Smooth muscle cell (in vitro differentiated cells): Measurements from ENCODE around the gene ZDHHC19. TPM values are rescaled to one million over a fixed set of nuclear protein-coding genes. Genes with fewer than 3 reads are reported as not detected.
"Not testable (repeated sequence)": the region's sequence is repeated elsewhere in the genome, so short reads cannot be mapped to it uniquely, and the experiment has no call there.

Source experiments
- DNase-seq: peaks from one replicate; lab custom pipeline; 2025; ENCODE audit not compliant: unreplicated experiment; lab: John Stamatoyannopoulos, UW
- H2AFZ ChIP-seq: fragments of 200-600 bp; sonication (generic); 2 replicates; pipeline ENCODE4 v1.6.0; 2016; ENCODE audit warnings: antibody characterized with exemption, low read depth, mild to moderate bottlenecking
- H3F3A ChIP-seq: fragments of 200-600 bp; sonication (generic); 2 replicates; pipeline ENCODE4 v1.6.0; 2017; ENCODE audit warnings: antibody characterized with exemption, low read depth
- H3K27ac ChIP-seq: fragments of 200-600 bp; sonication (generic); 2 replicates; pipeline ENCODE4 v1.5.1; 2016; ENCODE audit warnings: low read depth, mild to moderate bottlenecking
- H3K27me3 ChIP-seq: fragments of 200-600 bp; sonication (generic); 2 replicates; pipeline ENCODE4 v1.6.1; 2016; ENCODE audit warnings: low read depth, mild to moderate bottlenecking
- H3K36me3 ChIP-seq: fragments of 200-600 bp; sonication (generic); 2 replicates; pipeline ENCODE4 v1.5.1; 2016; ENCODE audit warnings: low read depth
- H3K4me1 ChIP-seq: fragments of 200-600 bp; sonication (generic); 2 replicates; pipeline ENCODE4 v1.5.1; 2016; ENCODE audit warnings: low read depth
- H3K4me2 ChIP-seq: fragments of 200-600 bp; sonication (generic); 2 replicates; pipeline ENCODE4 v1.6.0; 2016; ENCODE audit warnings: mild to moderate bottlenecking
- H3K4me3 ChIP-seq: fragments of 200-600 bp; sonication (generic); 2 replicates; pipeline ENCODE4 v1.5.1; 2016; ENCODE audit warnings: mild to moderate bottlenecking
- H3K79me2 ChIP-seq: fragments of 200-600 bp; sonication (generic); 2 replicates; pipeline ENCODE4 v1.6.0; 2016; ENCODE audit warnings: low read depth, mild to moderate bottlenecking
- H3K9ac ChIP-seq: fragments of 200-600 bp; sonication (generic); 2 replicates; pipeline ENCODE4 v1.6.0; 2016; ENCODE audit warnings: low read depth
- H3K9me3 ChIP-seq: fragments of 200-600 bp; sonication (generic); replicated peaks from 2 replicates; pipeline ENCODE4 v1.5.1; 2016; ENCODE audit warnings: low read depth
- H4K20me1 ChIP-seq: fragments of 200-600 bp; sonication (generic); 2 replicates; pipeline ENCODE4 v1.6.0; 2016; ENCODE audit warnings: low read depth
- WGBS: methylation state at CpG from one replicate; pipeline ENCODE4 v1.1.7; 2016; ENCODE audit warnings: low lambda C conversion rate; 5-methylcytosine and 5-hydroxymethylcytosine counted together
- polyA plus RNA-seq: library from polyadenylated mRNA; unstranded; fragments of >200 nt; fragmentation: Nextera tagmentation; extraction: Ambion mirVana; gene quantifications from 2 replicates; pipeline ENCODE4 v1.2.1, GENCODE V29; 2016
- total RNA-seq: library from RNA; depleted of rRNA; stranded (reverse); fragments of >200 nt; gene quantifications from 2 replicates; pipeline ENCODE4 v1.2.3, GENCODE V29; 2014
- TF ChIP-seq, protein P1 (sequence below): fragments of 200-600 bp; sonication (generic); IDR thresholded peaks from 2 replicates; pipeline ENCODE4 v1.5.1; 2017; ENCODE audit warnings: borderline replicate concordance, mild to moderate bottlenecking, antibody characterized with exemption; ENCODE audit not compliant: insufficient read depth, poor library complexity, severe bottlenecking

The ZDHHC19 gene
- total and polyA plus RNA-seq, 2 experiments from 2014 or later, result not detected

DNA sequence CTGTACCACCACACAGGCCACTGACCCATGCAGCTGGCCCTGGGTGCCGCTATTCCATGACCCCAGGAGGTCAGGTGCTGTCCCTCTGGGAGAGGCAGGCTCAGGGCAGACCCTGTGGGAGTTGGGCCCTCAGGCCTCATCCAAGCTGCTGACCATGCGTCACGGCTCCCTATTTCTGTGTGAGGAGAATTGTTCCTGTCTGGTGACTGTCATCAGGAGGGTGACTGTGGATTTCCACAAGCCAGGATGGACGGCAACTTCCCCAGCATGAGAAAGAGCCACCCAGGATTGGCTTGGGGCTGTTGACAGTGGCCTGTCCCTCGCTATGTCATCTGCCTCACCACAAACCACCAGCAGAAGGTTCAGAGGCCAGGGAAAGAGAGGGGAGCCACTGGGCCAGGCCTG lies 41.4 kb downstream of the ZDHHC19 start:
- no peaks in the 10 kb centered on the region for H3K27me3 ChIP-seq
- H3K79me2 ChIP-seq, result no peaks in the 10 kb centered on the region
- H3K9ac ChIP-seq, result no peak overlapping the region
- H2AFZ ChIP-seq, result no peak overlapping the region
- H3K4me1 ChIP-seq, result no peaks in the 10 kb centered on the region
- H3K9me3 ChIP-seq, result no peaks in the 10 kb centered on the region
- DNase-seq, result no peak
- no peaks in the 10 kb centered on the region for H3K36me3 ChIP-seq
- H3K27ac ChIP-seq, result no peak overlapping the region
- no peak overlapping the region for H3K4me2 ChIP-seq
- WGBS, result 93% methylated on average over 5 of the region's 5 CpGs
- no peak overlapping the region for H3K4me3 ChIP-seq
- TF ChIP-seq, protein P1, sequence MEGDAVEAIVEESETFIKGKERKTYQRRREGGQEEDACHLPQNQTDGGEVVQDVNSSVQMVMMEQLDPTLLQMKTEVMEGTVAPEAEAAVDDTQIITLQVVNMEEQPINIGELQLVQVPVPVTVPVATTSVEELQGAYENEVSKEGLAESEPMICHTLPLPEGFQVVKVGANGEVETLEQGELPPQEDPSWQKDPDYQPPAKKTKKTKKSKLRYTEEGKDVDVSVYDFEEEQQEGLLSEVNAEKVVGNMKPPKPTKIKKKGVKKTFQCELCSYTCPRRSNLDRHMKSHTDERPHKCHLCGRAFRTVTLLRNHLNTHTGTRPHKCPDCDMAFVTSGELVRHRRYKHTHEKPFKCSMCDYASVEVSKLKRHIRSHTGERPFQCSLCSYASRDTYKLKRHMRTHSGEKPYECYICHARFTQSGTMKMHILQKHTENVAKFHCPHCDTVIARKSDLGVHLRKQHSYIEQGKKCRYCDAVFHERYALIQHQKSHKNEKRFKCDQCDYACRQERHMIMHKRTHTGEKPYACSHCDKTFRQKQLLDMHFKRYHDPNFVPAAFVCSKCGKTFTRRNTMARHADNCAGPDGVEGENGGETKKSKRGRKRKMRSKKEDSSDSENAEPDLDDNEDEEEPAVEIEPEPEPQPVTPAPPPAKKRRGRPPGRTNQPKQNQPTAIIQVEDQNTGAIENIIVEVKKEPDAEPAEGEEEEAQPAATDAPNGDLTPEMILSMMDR, result no peak
- H3F3A ChIP-seq, result no peaks in the 10 kb centered on the region
- H4K20me1 ChIP-seq, result no peaks in the 10 kb centered on the region

DNA sequence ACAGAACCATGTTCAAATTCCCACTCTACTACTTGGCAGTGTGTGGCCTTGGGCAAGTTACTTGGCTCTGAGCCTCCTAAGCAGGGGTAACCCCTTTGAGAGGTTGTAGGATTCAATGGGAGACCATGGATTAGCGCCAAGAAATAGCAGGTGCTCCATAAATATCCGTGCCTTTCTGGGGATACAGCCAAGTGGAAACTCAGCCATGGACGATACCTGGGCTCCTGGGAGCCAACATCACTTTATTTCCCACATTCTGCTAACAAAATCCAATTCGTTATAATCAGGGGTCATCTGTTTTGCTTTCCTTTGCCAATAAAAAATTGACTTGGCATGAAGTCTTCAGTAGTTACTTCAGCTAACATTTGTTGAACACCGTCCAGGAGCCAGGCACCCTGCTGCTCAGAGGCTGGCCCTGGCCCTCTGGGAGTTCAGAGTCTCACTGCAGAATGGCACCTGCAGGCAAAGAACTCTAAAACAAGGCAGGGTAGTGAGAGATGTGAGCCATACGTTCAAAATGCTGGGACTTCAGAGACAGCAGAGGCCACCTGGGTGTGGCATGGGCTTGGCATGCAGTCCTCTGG lies 42.3 kb downstream of the ZDHHC19 start:
- H3K79me2 ChIP-seq, result no peaks in the 10 kb centered on the region
- H4K20me1 ChIP-seq, result no peaks in the 10 kb centered on the region
- TF ChIP-seq, protein P1, result no peak
- H3K27ac ChIP-seq, result no peak overlapping the region
- no peak overlapping the region for H2AFZ ChIP-seq
- WGBS, result 83% methylated on average over 6 of the region's 6 CpGs
- no peaks in the 10 kb centered on the region for H3F3A ChIP-seq
- no peaks in the 10 kb centered on the region for H3K4me1 ChIP-seq
- no peak overlapping the region for H3K4me2 ChIP-seq
- no peaks in the 10 kb centered on the region for H3K36me3 ChIP-seq
- H3K27me3 ChIP-seq, result no peaks in the 10 kb centered on the region
- H3K9me3 ChIP-seq, result no peaks in the 10 kb centered on the region
- DNase-seq, result no peak
- H3K9ac ChIP-seq, result no peak overlapping the region
- H3K4me3 ChIP-seq, result no peak overlapping the region

DNA sequence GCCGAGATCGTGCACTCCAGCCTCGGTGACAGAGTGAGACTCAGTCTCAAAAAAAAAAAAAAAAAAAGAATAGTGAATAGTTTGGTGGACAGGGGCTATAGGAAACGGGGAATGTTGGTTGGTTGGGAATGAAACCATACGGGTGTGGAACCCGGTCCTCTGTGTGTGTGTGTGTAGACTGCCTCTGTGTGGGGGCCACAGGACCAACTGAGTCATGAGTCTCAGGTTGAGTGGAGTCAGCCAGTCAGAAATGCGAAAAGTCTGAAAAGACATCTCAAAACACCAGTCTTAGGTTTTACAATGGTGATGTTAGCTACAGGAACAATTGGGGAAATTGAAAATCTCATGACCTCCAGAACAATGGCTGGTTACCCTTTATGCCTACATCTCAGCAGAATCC lies 44.5 kb downstream of the ZDHHC19 start:
- 90% methylated on average over 7 of the region's 7 CpGs for WGBS
- Histone ChIP-seq H3K9me3 (no peaks in the 10 kb centered on the region), H3K36me3 (no peaks in the 10 kb centered on the region), H3K4me1 (no peaks in the 10 kb centered on the region), H2AFZ (no peak overlapping the region), H4K20me1 (no peaks in the 10 kb centered on the region), H3K27ac (no peak overlapping the region), H3K9ac (no peak overlapping the region), H3K27me3 (no peaks in the 10 kb centered on the region), H3K79me2 (no peaks in the 10 kb centered on the region), H3F3A (no peaks in the 10 kb centered on the region), H3K4me3 (no peak overlapping the region), H3K4me2 (no peak overlapping the region)
- DNase-seq, result no peak
- TF ChIP-seq, protein P1, result no peak

DNA sequence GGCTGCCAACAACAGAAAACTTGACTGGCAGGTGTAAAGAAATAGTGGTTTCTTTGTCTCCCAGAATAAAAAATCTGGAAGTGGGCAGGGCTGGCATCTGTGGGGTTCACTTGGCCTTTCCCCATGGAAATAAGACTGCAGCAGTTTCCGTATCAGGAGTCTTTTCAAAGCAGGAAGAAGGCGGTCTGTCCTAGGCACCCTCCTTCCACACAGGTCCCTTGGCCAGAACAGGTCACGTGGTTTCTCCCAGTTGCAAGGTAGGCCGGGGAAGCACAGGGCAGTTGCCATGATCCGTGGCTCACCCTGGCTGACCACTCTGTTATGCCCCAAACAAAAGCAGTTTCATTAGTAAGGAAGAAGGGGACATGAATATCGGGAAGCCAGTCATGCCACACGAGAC lies 45.4 kb downstream of the ZDHHC19 start:
- Histone ChIP-seq H3K27ac (no peak overlapping the region), H3K27me3 (no peaks in the 10 kb centered on the region), H3F3A (no peaks in the 10 kb centered on the region), H3K36me3 (no peaks in the 10 kb centered on the region), H4K20me1 (no peaks in the 10 kb centered on the region), H2AFZ (no peak overlapping the region), H3K4me1 (no peaks in the 10 kb centered on the region), H3K9ac (no peak overlapping the region), H3K4me3 (no peak overlapping the region), H3K4me2 (no peak overlapping the region), H3K79me2 (no peaks in the 10 kb centered on the region), H3K9me3 (no peaks in the 10 kb centered on the region)
- DNase-seq, result no peak
- WGBS, result 85% methylated on average over 7 of the region's 7 CpGs
- TF ChIP-seq, protein P1, result no peak

DNA sequence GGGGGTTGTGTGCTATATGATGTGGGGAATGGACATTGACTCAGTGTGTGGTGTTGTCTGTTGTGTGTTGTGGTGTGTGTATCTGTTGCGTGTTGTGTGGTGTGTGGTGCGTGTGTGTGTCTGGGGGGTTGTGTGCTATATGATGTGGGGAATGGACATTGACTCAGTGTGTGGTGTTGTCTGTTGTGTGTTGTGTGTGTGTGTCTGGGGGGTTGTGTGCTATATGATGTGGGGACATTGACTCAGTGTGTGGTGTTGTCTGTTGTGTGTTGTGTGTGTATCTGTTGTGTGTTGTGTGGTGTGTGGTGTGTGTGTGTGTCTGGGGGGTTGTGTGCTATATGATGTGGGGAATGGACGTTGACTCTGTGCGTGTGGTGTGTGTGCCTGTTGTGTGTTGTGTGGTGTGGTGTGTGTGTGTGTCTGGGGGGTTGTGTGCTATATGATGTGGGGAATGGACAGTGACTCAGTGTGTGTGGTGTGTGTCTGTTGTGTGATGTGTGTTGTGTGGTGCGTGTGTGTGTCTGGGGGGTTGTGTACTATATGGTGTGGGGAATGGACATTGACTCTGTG lies 46.1 kb downstream of the ZDHHC19 start:
- H3K79me2 ChIP-seq, H4K20me1 ChIP-seq, H3K36me3 ChIP-seq, DNase-seq, H3K27me3 ChIP-seq, H2AFZ ChIP-seq, H3F3A ChIP-seq, H3K4me3 ChIP-seq, H3K4me2 ChIP-seq, H3K27ac ChIP-seq, H3K9me3 ChIP-seq, H3K9ac ChIP-seq, H3K4me1 ChIP-seq: not testable (repeated sequence)
- WGBS, result 85% methylated on average over 5 of the region's 5 CpGs
